Chondrocyte (in vitro differentiated cells): Measurements from ENCODE around the gene JARID2. TPM values are rescaled to one million over a fixed set of nuclear protein-coding genes. Genes with fewer than 3 reads are reported as not detected.

ENCODE experiments used
- DNase-seq: peaks from one replicate; pipeline ENCODE4 v3.0.0; 2021; ENCODE audit warnings: mixed read lengths, low spot score
- H3K27ac Mint-ChIP-seq: one replicate; pipeline ENCODE4 v1.8.0; 2021; ENCODE audit warnings: mild to moderate bottlenecking, moderate library complexity, mixed read lengths; ENCODE audit not compliant: unreplicated experiment
- H3K27me3 Mint-ChIP-seq: 2 replicates; pipeline ENCODE4 v1.8.0; 2021; ENCODE audit warnings: low read depth, mixed read lengths
- H3K36me3 Mint-ChIP-seq: 2 replicates; pipeline ENCODE4 v1.8.0; 2021; ENCODE audit warnings: low read depth, mixed read lengths
- H3K4me1 Mint-ChIP-seq: 2 replicates; pipeline ENCODE4 v1.8.0; 2021; ENCODE audit warnings: low read depth, mild to moderate bottlenecking, mixed read lengths
- H3K4me3 Mint-ChIP-seq: one replicate; pipeline ENCODE4 v1.8.0; 2021; ENCODE audit warnings: mild to moderate bottlenecking, moderate library complexity, mixed read lengths; ENCODE audit not compliant: unreplicated experiment
- H3K9me3 Mint-ChIP-seq: 2 replicates; pipeline ENCODE4 v1.8.0; 2021; ENCODE audit warnings: low read depth, mixed read lengths
- CTCF ChIP-seq: fragments of 200-600 bp; sonication (generic); IDR thresholded peaks from 2 replicates; pipeline ENCODE4 v1.5.0; 2021; ENCODE audit warnings: antibody characterized with exemption, mild to moderate bottlenecking, moderate library complexity
- total RNA-seq: library from RNA; stranded (reverse); gene quantifications from 3 replicates; pipeline ENCODE4 v1.2.1, GENCODE V29; 2021

JARID2 gene
- total RNA-seq, 1 donor from 2014 or later, result 9.9 TPM

GRCh38 chr6:15561447-15562199 is 315.8 kb downstream of the JARID2 start:
- Mint-ChIP-seq H3K27ac (no peak overlapping the region), H3K4me3 (no peak overlapping the region), H3K4me1 (no peaks in the 10 kb centered on the region), H3K9me3 (no peaks in the 10 kb centered on the region), H3K27me3 (no peaks in the 10 kb centered on the region), H3K36me3 (no peaks in the 10 kb centered on the region)
- no peak for DNase-seq
- TF ChIP-seq CTCF, result no peak

GRCh38 chr6:15562977-15563376 is 317.1 kb downstream of the JARID2 start:
- no peaks in the 10 kb centered on the region for H3K27me3 Mint-ChIP-seq

GRCh38 chr6:15569035-15569995 is 323.4 kb downstream of the JARID2 start:
- Mint-ChIP-seq H3K27ac (no peak overlapping the region), H3K4me3 (no peak overlapping the region), H3K4me1 (no peaks in the 10 kb centered on the region), H3K36me3 (no peaks in the 10 kb centered on the region), H3K9me3 (no peaks in the 10 kb centered on the region), H3K27me3 (no peaks in the 10 kb centered on the region)
- no peak for DNase-seq
- no peak for TF ChIP-seq CTCF

More at GRCh38 chr6:15562977-15563376, 317.1 kb downstream of the JARID2 start:
- DNase-seq, result no peak
- no peaks in the 10 kb centered on the region for H3K4me1 Mint-ChIP-seq
- TF ChIP-seq CTCF, result no peak
- no peak overlapping the region for H3K27ac Mint-ChIP-seq
- H3K4me3 Mint-ChIP-seq, result no peak overlapping the region
- no peaks in the 10 kb centered on the region for H3K36me3 Mint-ChIP-seq
- no peaks in the 10 kb centered on the region for H3K9me3 Mint-ChIP-seq

GRCh38 chr6:15570171-15570570 is 324.3 kb downstream of the JARID2 start:
- Mint-ChIP-seq H3K4me3 (no peak overlapping the region), H3K4me1 (no peaks in the 10 kb centered on the region), H3K36me3 (no peaks in the 10 kb centered on the region), H3K27ac (no peak overlapping the region), H3K27me3 (no peaks in the 10 kb centered on the region), H3K9me3 (no peaks in the 10 kb centered on the region)
- DNase-seq, result no peak
- no peak for TF ChIP-seq CTCF
